ENCODE results near the gene APOL1.

Gene APOL1

DNA sequence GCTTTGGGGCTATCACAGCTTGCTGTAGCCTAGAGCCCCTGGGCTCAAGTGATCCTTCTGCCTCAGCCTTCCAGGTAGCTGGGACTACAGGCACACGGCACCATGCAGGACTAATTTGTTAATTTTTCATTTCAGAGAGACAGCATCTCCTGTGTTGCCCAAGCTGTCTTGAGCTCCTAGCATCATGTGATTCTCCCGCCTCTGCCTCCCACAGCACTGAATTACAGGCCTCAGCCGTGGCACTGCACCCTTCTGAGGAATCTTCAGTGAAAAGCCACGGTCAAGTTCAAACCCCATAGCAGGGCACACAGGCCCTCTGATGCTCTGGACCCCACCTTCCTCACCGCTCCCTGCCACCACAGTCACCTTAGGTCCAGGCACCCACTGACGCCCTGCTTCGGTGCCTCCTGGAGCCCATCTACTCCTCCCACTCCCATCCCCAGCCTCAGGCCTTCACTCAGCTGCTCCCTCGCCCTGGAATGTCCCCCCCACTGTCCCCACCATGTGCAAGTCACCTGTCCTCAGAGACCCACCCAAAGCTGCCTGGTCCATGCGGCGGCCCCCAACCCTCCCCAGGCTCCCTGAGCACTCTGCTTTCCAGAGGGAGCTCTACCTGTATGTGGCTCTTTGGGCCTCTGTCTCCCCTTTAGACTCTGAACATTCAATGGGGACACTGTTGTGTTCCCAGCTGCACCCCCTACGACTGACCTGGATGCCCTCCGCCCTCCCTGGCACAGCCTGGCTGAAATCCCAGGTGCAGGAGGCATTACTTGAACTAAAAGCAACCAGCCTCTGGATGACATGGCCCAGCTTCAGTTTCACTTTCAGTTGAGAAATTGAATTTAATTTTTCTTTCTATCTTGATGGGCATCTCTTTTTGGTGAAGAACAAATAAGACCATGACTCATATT is 15.2 kb upstream of the APOL1 start:
- Histone ChIP-seq H3K27me3 (ENCODE audit: insufficient read depth, low read length) (no peaks in the 10 kb centered on the region), H3K27ac (ENCODE audit: low read length) (no peak overlapping the region), H3K4me1 (ENCODE audit: insufficient read depth, low read length) (peaks cover 4% of the 10 kb centered on the region; the same call in 1 of the 2 replicates), H3K4me3 (ENCODE audit: low read length) (no peak overlapping the region), H3K36me3 (ENCODE audit: insufficient read depth, low read depth, low read length) (no peaks in the 10 kb centered on the region), H3K9ac (ENCODE audit: low read depth, low read length) (no peak overlapping the region), H3K9me3 (ENCODE audit: insufficient read depth, low read depth, low read length) (no peaks in the 10 kb centered on the region)

DNA sequence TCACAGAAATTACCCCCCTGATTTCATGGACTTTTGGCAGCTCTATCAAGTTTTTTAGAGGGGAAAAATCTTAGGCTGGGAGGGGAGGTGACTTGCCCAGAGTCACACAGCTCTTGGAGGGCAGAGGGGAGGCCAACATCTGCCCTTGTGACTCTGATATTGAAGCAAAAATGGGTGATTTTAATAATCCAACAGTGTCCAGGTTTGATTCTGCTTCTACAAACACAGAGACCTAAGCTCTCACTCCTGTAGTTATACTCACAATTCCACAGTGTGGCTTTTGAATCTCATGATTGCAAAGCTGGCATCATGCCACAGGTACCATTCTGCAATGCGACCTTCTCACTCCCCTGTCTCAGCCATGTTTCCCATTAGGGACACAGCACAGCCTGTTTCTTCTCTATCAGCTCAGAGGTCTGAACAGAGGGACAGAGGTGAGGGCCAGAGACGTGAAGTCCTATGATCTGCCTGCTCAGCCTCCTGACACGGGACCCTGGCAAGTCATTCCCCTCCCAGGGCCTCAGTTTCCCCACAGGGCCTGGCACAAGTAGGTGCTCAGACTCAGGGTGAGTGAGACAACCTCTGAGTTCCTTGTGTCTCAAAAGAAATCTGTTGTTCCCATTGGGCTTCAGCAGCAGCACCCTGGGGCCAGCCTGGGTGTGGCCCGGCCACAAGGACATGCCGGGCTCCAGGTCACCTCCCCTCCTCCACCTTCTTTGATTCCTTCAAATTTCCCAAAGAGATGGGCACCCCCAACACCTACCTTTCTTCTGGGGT is 14.4 kb upstream of the APOL1 start:
- Histone ChIP-seq H3K27ac (ENCODE audit: low read length) (no peak overlapping the region), H3K9ac (ENCODE audit: low read depth, low read length) (peak overlapping the region; percentile 80; the same call in 1 of the 2 replicates), H3K9me3 (ENCODE audit: insufficient read depth, low read depth, low read length) (no peaks in the 10 kb centered on the region), H3K36me3 (ENCODE audit: insufficient read depth, low read depth, low read length) (no peaks in the 10 kb centered on the region), H3K4me1 (ENCODE audit: insufficient read depth, low read length) (peaks cover 4% of the 10 kb centered on the region; the same call in 1 of the 2 replicates), H3K4me3 (ENCODE audit: low read length) (peak overlapping the region; percentile 79), H3K27me3 (ENCODE audit: insufficient read depth, low read length) (no peaks in the 10 kb centered on the region)

GRCh38 chr22:36239150-36239400 is 13.9 kb upstream of the APOL1 start:
- Histone ChIP-seq H3K4me3 (ENCODE audit: low read length) (peak overlapping the region; percentile 79), H3K9me3 (ENCODE audit: insufficient read depth, low read depth, low read length) (no peaks in the 10 kb centered on the region), H3K27ac (ENCODE audit: low read length) (peak overlapping the region; percentile 38), H3K4me1 (ENCODE audit: insufficient read depth, low read length) (peaks cover 4% of the 10 kb centered on the region; the same call in 1 of the 2 replicates), H3K27me3 (ENCODE audit: insufficient read depth, low read length) (no peaks in the 10 kb centered on the region), H3K36me3 (ENCODE audit: insufficient read depth, low read depth, low read length) (no peaks in the 10 kb centered on the region), H3K9ac (ENCODE audit: low read depth, low read length) (peak overlapping the region; percentile 80; the same call in 1 of the 2 replicates)

- no peaks in the 10 kb centered on the region for H3K27me3 ChIP-seq (ENCODE audit: insufficient read depth, low read length)
- peak within 1 kb of the TSS; percentile 80; the same call in 1 of the 2 replicates for H3K9ac ChIP-seq (ENCODE audit: low read depth, low read length)
- peak within 1 kb of the TSS; percentile 79 for H3K4me3 ChIP-seq (ENCODE audit: low read length)
- H3K36me3 ChIP-seq (ENCODE audit: insufficient read depth, low read depth, low read length) = no peaks in the 10 kb centered on the region
- H3K9me3 ChIP-seq (ENCODE audit: insufficient read depth, low read depth, low read length) = no peaks in the 10 kb centered on the region
- peak within 1 kb of the TSS; percentile 38 for H3K27ac ChIP-seq (ENCODE audit: low read length)
- H3K4me1 ChIP-seq (ENCODE audit: insufficient read depth, low read length) = peaks cover 4% of the 10 kb centered on the region; the same call in 1 of the 2 replicates
Measured at GRCh38 chr22:36239401-36240171, 13.3 kb upstream of the APOL1 start, which contains the start of gene APOL2. TSS of gene APOL2 (minus strand) at chr22:36239527. CDS start at chr22:36233162, 6,365 bp downstream.

- H3K27ac ChIP-seq (ENCODE audit: low read length) = no peak overlapping the region
- peaks cover 4% of the 10 kb centered on the region; the same call in 1 of the 2 replicates for H3K4me1 ChIP-seq (ENCODE audit: insufficient read depth, low read length)
- peaks cover 6% of the 10 kb centered on the region; the same call in 1 of the 2 replicates for H3K9me3 ChIP-seq (ENCODE audit: insufficient read depth, low read depth, low read length)
Measured at GRCh38 chr22:36243986-36244385, 8.9 kb upstream of the APOL1 start.

DNA sequence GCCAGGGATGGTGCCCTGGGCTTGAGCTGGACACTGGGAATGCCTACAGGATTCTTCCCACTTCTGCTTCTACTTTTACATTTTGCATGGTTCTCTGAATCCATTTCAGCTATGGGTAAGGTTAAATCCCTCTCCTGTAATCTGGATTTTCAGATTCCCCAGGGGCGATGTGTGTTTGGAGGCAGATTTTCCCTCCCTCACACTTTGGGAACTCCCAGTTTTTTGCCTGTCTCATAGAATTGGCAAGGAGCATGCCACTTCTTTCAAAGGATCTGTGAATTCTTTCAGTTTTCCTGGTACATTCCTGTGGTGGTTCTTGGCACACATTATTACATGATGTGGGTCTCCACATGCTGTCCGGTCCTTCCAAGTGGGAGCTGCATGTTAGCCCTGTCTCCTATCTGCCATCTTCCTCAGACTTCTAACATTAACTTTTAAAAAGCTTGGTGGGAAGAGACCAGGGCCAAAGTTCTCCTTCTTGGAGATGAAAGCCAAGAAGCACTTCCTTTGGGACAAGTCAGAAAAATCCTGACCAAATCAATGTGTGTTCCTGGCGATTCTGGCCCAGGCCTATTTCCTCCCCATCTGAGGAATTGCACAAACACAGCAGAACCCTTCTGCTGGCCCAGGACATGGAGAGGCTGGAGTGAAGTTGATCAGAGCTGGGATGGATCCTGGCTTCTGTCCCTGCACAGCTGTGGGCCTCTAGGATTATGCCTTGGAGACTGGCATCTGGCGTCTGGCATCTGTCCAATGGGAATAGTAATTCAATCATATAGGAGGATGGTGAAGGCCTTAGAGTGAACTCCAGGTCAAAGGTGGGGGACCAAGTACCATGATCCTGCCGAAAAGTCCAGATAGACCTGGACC is 8.2 kb upstream of the APOL1 start:
- Histone ChIP-seq H3K27me3 (ENCODE audit: insufficient read depth, low read length) (no peaks in the 10 kb centered on the region), H3K4me3 (ENCODE audit: low read length) (no peak overlapping the region), H3K9ac (ENCODE audit: low read depth, low read length) (no peak overlapping the region), H3K27ac (ENCODE audit: low read length) (no peak overlapping the region), H3K36me3 (ENCODE audit: insufficient read depth, low read depth, low read length) (no peaks in the 10 kb centered on the region), H3K4me1 (ENCODE audit: insufficient read depth, low read length) (peaks cover 2% of the 10 kb centered on the region; the same call in 1 of the 2 replicates), H3K9me3 (ENCODE audit: insufficient read depth, low read depth, low read length) (peaks cover 13% of the 10 kb centered on the region)

More at GRCh38 chr22:36243986-36244385, 8.9 kb upstream of the APOL1 start:
- H3K36me3 ChIP-seq (ENCODE audit: insufficient read depth, low read depth, low read length) = no peaks in the 10 kb centered on the region
- H3K9ac ChIP-seq (ENCODE audit: low read depth, low read length) = no peak overlapping the region
- no peak overlapping the region for H3K4me3 ChIP-seq (ENCODE audit: low read length)
- no peaks in the 10 kb centered on the region for H3K27me3 ChIP-seq (ENCODE audit: insufficient read depth, low read length)

GRCh38 chr22:36245805-36246356 is 7.1 kb upstream of the APOL1 start:
- Histone ChIP-seq H3K36me3 (ENCODE audit: insufficient read depth, low read depth, low read length) (no peaks in the 10 kb centered on the region), H3K4me1 (ENCODE audit: insufficient read depth, low read length) (no peaks in the 10 kb centered on the region), H3K9me3 (ENCODE audit: insufficient read depth, low read depth, low read length) (peaks cover 13% of the 10 kb centered on the region), H3K27me3 (ENCODE audit: insufficient read depth, low read length) (no peaks in the 10 kb centered on the region), H3K27ac (ENCODE audit: low read length) (no peak overlapping the region), H3K4me3 (ENCODE audit: low read length) (no peak overlapping the region), H3K9ac (ENCODE audit: low read depth, low read length) (no peak overlapping the region)

GRCh38 chr22:36246718-36247117 is 6.2 kb upstream of the APOL1 start:
- no peak overlapping the region for H3K4me3 ChIP-seq (ENCODE audit: low read length)

DNA sequence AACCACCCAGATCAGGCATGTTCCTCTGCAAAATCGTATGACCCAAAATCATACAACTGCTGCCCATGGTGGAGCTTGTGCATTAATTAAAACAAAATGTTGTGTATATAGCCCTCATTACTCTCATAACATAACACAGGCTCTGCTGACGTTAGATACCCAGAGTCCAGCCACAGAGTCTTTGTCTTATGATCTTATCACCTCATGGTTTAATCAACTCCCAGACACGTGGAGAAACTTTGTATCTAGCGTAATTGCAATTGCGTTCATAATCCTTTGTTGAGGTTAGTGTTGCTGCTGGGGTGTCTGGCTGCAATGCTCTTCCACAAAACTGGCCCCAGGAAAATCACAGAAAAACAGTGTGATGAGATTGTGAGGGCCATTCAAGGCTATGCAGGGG is 5.0 kb upstream of the APOL1 start:
- Histone ChIP-seq H3K27ac (ENCODE audit: low read length) (no peak overlapping the region), H3K36me3 (ENCODE audit: insufficient read depth, low read depth, low read length) (no peaks in the 10 kb centered on the region), H3K4me1 (ENCODE audit: insufficient read depth, low read length) (peaks cover 4% of the 10 kb centered on the region; the same call in 1 of the 2 replicates), H3K27me3 (ENCODE audit: insufficient read depth, low read length) (no peaks in the 10 kb centered on the region), H3K9ac (ENCODE audit: low read depth, low read length) (no peak overlapping the region), H3K4me3 (ENCODE audit: low read length) (no peak overlapping the region), H3K9me3 (ENCODE audit: insufficient read depth, low read depth, low read length) (peaks cover 13% of the 10 kb centered on the region)

More at GRCh38 chr22:36246718-36247117, 6.2 kb upstream of the APOL1 start:
- Histone ChIP-seq H3K4me1 (ENCODE audit: insufficient read depth, low read length) (peaks cover 4% of the 10 kb centered on the region; the same call in 1 of the 2 replicates), H3K9me3 (ENCODE audit: insufficient read depth, low read depth, low read length) (peaks cover 13% of the 10 kb centered on the region), H3K9ac (ENCODE audit: low read depth, low read length) (no peak overlapping the region), H3K36me3 (ENCODE audit: insufficient read depth, low read depth, low read length) (no peaks in the 10 kb centered on the region), H3K27ac (ENCODE audit: low read length) (no peak overlapping the region), H3K27me3 (ENCODE audit: insufficient read depth, low read length) (no peaks in the 10 kb centered on the region)

- Histone ChIP-seq H3K9ac (ENCODE audit: low read depth, low read length) (no peak overlapping the region), H3K9me3 (ENCODE audit: insufficient read depth, low read depth, low read length) (peaks cover 13% of the 10 kb centered on the region), H3K27me3 (ENCODE audit: insufficient read depth, low read length) (no peaks in the 10 kb centered on the region; the same call in 1 of the 2 replicates), H3K4me3 (ENCODE audit: low read length) (no peak overlapping the region), H3K4me1 (ENCODE audit: insufficient read depth, low read length) (peaks cover 4% of the 10 kb centered on the region; the same call in 1 of the 2 replicates), H3K27ac (ENCODE audit: low read length) (no peak overlapping the region), H3K36me3 (ENCODE audit: insufficient read depth, low read depth, low read length) (no peaks in the 10 kb centered on the region)
Measured at GRCh38 chr22:36249160-36249559, 3.8 kb upstream of the APOL1 start.

Measured in iPS-20b (cell line).